GM18867 (cell line): ENCODE results near the gene PJA1.

Source experiments
- ATAC-seq: cut with Tn5 transposase; IDR thresholded peaks from one replicate; pipeline ENCODE4 v1.9.1; 2021; ENCODE audit warnings: mild to moderate bottlenecking, moderate library complexity; ENCODE audit not compliant: unreplicated experiment

PJA1 gene

GRCh38 chrX:69165087-69165651, at the start of gene PJA1:
Gene PJA1 (minus strand): TSS chrX:69165453. CDS start chrX:69163073, 2,380 bp downstream.
- peak; percentile 93 for ATAC-seq

- no peak for ATAC-seq
Observed at GRCh38 chrX:69214463-69214862, 49.2 kb upstream of the PJA1 start.

GRCh38 chrX:69211701-69212100, 46.4 kb upstream of the PJA1 start:
- no peak for ATAC-seq

GRCh38 chrX:69210581-69210980, 45.3 kb upstream of the PJA1 start:
- ATAC-seq, result no peak

GRCh38 chrX:69207216-69207615, 42.0 kb upstream of the PJA1 start:
- no peak for ATAC-seq

- no peak for ATAC-seq
Observed at GRCh38 chrX:69203638-69204037, 38.4 kb upstream of the PJA1 start.

GRCh38 chrX:69197690-69198089, 32.4 kb upstream of the PJA1 start:
- no peak for ATAC-seq

GRCh38 chrX:69196666-69197065, 31.4 kb upstream of the PJA1 start:
- no peak for ATAC-seq

GRCh38 chrX:69195810-69196209, 30.6 kb upstream of the PJA1 start:
- ATAC-seq, result no peak

- no peak for ATAC-seq
Observed at GRCh38 chrX:69195192-69195591, 29.9 kb upstream of the PJA1 start.

GRCh38 chrX:69192603-69193002, 27.4 kb upstream of the PJA1 start:
- ATAC-seq, result no peak

- no peak for ATAC-seq
Observed at GRCh38 chrX:69189576-69190371, 24.5 kb upstream of the PJA1 start.

GRCh38 chrX:69186651-69187050, 21.4 kb upstream of the PJA1 start:
- no peak for ATAC-seq

GRCh38 chrX:69185886-69186285, 20.6 kb upstream of the PJA1 start:
- no peak for ATAC-seq

GRCh38 chrX:69185141-69185540, 19.9 kb upstream of the PJA1 start:
- no peak for ATAC-seq

GRCh38 chrX:69182818-69183380, 17.6 kb upstream of the PJA1 start:
- no peak for ATAC-seq

- ATAC-seq, result no peak
Observed at GRCh38 chrX:69179380-69179911, 14.2 kb upstream of the PJA1 start.

- ATAC-seq, result no peak
Observed at GRCh38 chrX:69178592-69178991, 13.3 kb upstream of the PJA1 start.

- no peak for ATAC-seq
Observed at GRCh38 chrX:69177511-69178162, 12.4 kb upstream of the PJA1 start.

- no peak for ATAC-seq
Observed at GRCh38 chrX:69176053-69176452, 10.8 kb upstream of the PJA1 start.

GRCh38 chrX:69173906-69174305, 8.7 kb upstream of the PJA1 start:
- no peak for ATAC-seq

GRCh38 chrX:69172937-69173336, 7.7 kb upstream of the PJA1 start:
- no peak for ATAC-seq
